Testis (tissue), 3 donors: ENCODE results near the gene LPP. TPM values are rescaled to one million over a fixed set of nuclear protein-coding genes. Genes with fewer than 3 reads are reported as not detected.

Source experiments
- DNase-seq: peaks from one replicate; pipeline ENCODE4 v3.0.0-alpha.2; 2019
- H3K27ac ChIP-seq, 2 donors: fragments of 200-600 bp; sonication (generic); one replicate each; pipeline ENCODE4 v1.5.1; 2019
- H3K27me3 ChIP-seq: fragments of 200-600 bp; sonication (generic); one replicate; pipeline ENCODE4 v1.5.1; 2019
- H3K36me3 ChIP-seq: fragments of 200-600 bp; sonication (generic); one replicate; pipeline ENCODE4 v1.5.1; 2017; ENCODE audit warnings: low read depth; ENCODE audit errors: missing control alignments
- H3K4me1 ChIP-seq: fragments of 200-600 bp; sonication (generic); one replicate; pipeline ENCODE4 v1.5.1; 2019
- H3K4me3 ChIP-seq, 2 donors: fragments of 200-600 bp; sonication (generic); one replicate each; pipeline ENCODE4 v1.5.1; 2017 to 2019
- H3K9me3 ChIP-seq: fragments of 200-600 bp; sonication (generic); one replicate; pipeline ENCODE4 v1.5.1; 2017
- CTCF ChIP-seq, 3 experiments: fragments of 450-650 bp in 2 of 3; fragments of 200-600 bp in 1 of 3; sonication (generic) in 1 of 3; IDR thresholded peaks; one replicate each; pipeline ENCODE4 v1.5.1; 2016 to 2019; ENCODE audit warnings: antibody characterized with exemption in 3 of 3, mild to moderate bottlenecking in 2 of 3, moderate library complexity in 1 of 3
- POLR2A ChIP-seq: fragments of 450-650 bp; IDR thresholded peaks from one replicate; pipeline ENCODE4 v1.6.1; 2017; ENCODE audit warnings: antibody characterized with exemption, mild to moderate bottlenecking, moderate library complexity
- WGBS, 2 donors: methylation state at CpG; one replicate each; pipeline ENCODE4 v1.1.5; 2018; 5-methylcytosine and 5-hydroxymethylcytosine counted together
- intact Hi-C: fragments of 100-400 bp; cut with DNase I; formaldehyde crosslinking; loops from one replicate; pipeline ENCODE4 v1.15.1; 2023; ENCODE audit warnings: low total_unique reads
- polyA plus RNA-seq: library from polyadenylated mRNA; stranded (reverse); fragments of 350-450 nt; fragmentation: Illumina TruSeq; extraction: RNeasy Lipid Tissue Mini Kit (QIAGEN cat#74804); gene quantifications from one replicate; pipeline ENCODE4 v1.2.3, GENCODE V29; 2014; ENCODE audit warnings: low read depth, low replicate concordance; ENCODE audit not compliant: insufficient read depth
- total RNA-seq, 2 donors: library from RNA; depleted of rRNA; stranded (reverse); fragments of >200 nt; gene quantifications; one replicate each; pipeline ENCODE4 v1.2.3, GENCODE V29; 2016

Gene LPP
- total and polyA plus RNA-seq, 3 donors from 2014 or later: 89.9 to 135 (median 132) TPM

- no peak for DNase-seq
- Histone ChIP-seq H3K9me3 (no peaks in the 10 kb centered on the region), H3K36me3 (no peaks in the 10 kb centered on the region), H3K4me1 (peaks cover 17% of the 10 kb centered on the region), H3K27me3 (no peaks in the 10 kb centered on the region), H3K27ac (no peak overlapping the region), H3K4me3 (no peak overlapping the region)
- TF ChIP-seq CTCF (IDR thresholded peaks at IDR 0.05): no peak
- no peak for TF ChIP-seq POLR2A
- intact Hi-C loops: no loop called here
- WGBS, 2 donors: 76 to 82% methylated on average over 4 of the region's 4 CpGs
Observed at GRCh38 chr3:188274249-188274915, 120.4 kb downstream of the LPP start.

GRCh38 chr3:188276375-188276774 lies 122.4 kb downstream of the LPP start:
- H3K4me1 ChIP-seq: peaks cover under 1% of the 10 kb centered on the region
- H3K9me3 ChIP-seq: no peaks in the 10 kb centered on the region
- no peak for DNase-seq
- WGBS, 2 donors: 89 to 93% methylated on average over 3 of the region's 3 CpGs
- no peak overlapping the region for H3K4me3 ChIP-seq
- no peaks in the 10 kb centered on the region for H3K36me3 ChIP-seq
- intact Hi-C loops: no loop called here
- H3K27ac ChIP-seq: no peak overlapping the region
- no peaks in the 10 kb centered on the region for H3K27me3 ChIP-seq
- TF ChIP-seq CTCF (IDR thresholded peaks at IDR 0.05) (no peak), POLR2A (no peak)

DNA sequence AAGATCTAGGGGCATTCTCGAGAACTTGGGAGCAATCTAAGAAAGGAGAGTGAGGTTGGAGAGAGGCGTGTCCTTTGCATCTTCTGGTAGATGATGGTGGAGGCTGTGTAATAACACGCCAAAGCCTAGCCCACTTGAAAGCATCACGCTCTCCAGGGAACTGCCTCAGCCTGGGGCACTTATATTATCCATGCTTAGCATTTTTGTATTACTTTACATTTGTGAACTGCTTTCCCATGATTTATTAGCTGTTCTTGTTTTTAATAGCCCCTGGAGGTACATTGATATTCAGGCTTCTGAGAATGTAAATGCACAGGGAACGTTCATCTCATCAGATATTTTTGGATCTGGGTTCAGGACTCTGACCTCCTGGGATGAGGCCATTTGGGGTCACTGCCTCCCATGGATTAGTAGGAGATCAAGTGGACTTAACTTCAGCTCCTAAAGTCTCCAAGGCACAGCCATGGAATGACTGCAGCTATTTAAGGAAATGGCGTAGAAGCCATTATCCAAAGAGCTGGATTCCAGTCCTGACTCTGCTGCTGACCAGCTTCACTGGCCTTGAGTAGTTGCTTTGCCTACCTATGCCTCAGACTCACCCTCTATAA lies 124.9 kb downstream of the LPP start:
- no peak overlapping the region for H3K27ac ChIP-seq
- H3K27me3 ChIP-seq: no peaks in the 10 kb centered on the region
- H3K36me3 ChIP-seq: no peaks in the 10 kb centered on the region
- TF ChIP-seq POLR2A (no peak), CTCF (IDR thresholded peaks at IDR 0.05) (no peak)
- H3K4me3 ChIP-seq: no peak overlapping the region
- no peaks in the 10 kb centered on the region for H3K9me3 ChIP-seq
- WGBS, 2 donors: 69 to 80% methylated on average over 6 of the region's 6 CpGs
- peaks cover 14% of the 10 kb centered on the region for H3K4me1 ChIP-seq
- intact Hi-C loops: no loop called here
- no peak for DNase-seq

DNA sequence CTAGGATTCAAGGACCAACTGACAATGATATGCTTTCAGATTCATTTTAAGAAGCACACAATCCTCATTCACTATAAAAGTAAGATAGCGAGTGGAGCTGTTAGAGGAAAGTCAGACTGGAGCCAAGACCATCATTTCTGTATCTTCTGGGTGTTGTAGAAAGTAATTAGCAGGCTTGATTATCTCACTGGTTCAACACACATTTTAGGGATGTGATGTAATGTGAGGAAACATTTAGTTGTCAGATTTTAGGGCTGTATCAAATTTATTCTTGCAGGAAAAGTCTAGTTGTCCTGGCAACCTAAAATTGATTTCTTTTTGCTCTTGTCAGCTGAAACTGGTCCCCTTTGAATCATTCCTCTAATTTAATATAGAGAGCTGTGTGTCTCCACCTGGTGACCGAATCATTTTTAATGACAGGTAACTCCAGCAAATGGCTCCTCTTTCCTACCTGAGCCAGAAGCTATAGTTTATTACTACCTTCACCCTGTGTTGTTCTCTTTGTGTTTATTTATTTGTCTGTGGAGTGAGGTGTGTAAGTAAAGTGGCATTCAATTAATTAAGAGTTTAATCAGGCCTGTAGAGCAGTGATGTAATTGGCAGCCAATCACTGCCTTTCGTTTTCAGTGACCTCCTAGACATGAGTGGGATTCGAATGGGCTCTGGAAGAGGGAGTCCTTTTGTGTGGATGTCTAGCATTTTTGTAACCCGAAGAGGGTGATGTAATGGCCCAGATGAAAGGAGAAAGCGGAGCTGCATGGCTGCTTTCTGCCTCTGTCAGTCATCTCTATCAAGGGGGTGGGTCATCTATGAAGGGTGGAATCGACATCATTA lies 125.8 kb downstream of the LPP start:
- Histone ChIP-seq H3K27me3 (no peaks in the 10 kb centered on the region), H3K36me3 (no peaks in the 10 kb centered on the region), H3K27ac (no peak overlapping the region), H3K4me3 (no peak overlapping the region), H3K4me1 (peaks cover 17% of the 10 kb centered on the region), H3K9me3 (no peaks in the 10 kb centered on the region)
- 80 to 85% methylated on average over 7 of the region's 7 CpGs for WGBS, 2 donors
- intact Hi-C loops: no loop called here
- no peak for TF ChIP-seq CTCF (IDR thresholded peaks at IDR 0.05)
- TF ChIP-seq POLR2A: no peak
- DNase-seq: no peak
